Stromal cell of bone marrow (primary cell): ENCODE data around the gene SCMH1.
"Not testable (repeated sequence)": the region's sequence is repeated elsewhere in the genome, so short reads cannot be mapped to it uniquely, and the experiment has no call there.

Experiments used
- DNase-seq: peaks from one replicate; pipeline ENCODE4 v3.0.0-alpha.2; 2012; ENCODE audit warnings: low read depth

Gene SCMH1

GRCh38 chr1:41241749-41242341 lies at the start of gene SCMH1:
TSS of gene SCMH1 (minus strand) at chr1:41242306. CDS start at chr1:41186133, 56,173 bp downstream.
- DNase-seq: no peak

GRCh38 chr1:41291195-41291594 lies 49.1 kb upstream of the SCMH1 start:
- no peak for DNase-seq

GRCh38 chr1:41289196-41289595 lies 47.1 kb upstream of the SCMH1 start:
- no peak for DNase-seq

- DNase-seq: no peak
Observed at GRCh38 chr1:41286992-41287391, 44.9 kb upstream of the SCMH1 start.

GRCh38 chr1:41286486-41286885 lies 44.4 kb upstream of the SCMH1 start:
- DNase-seq: no peak

GRCh38 chr1:41285818-41286217 lies 43.7 kb upstream of the SCMH1 start:
- DNase-seq: no peak

GRCh38 chr1:41284121-41284520 lies 42.0 kb upstream of the SCMH1 start:
- DNase-seq: no peak

- DNase-seq: no peak
Observed at GRCh38 chr1:41282679-41283317, 40.7 kb upstream of the SCMH1 start.

- DNase-seq: no peak
Observed at GRCh38 chr1:41281334-41281733, 39.2 kb upstream of the SCMH1 start.

- no peak for DNase-seq
Observed at GRCh38 chr1:41280202-41281032, 38.3 kb upstream of the SCMH1 start.

GRCh38 chr1:41278076-41278475 lies 36.0 kb upstream of the SCMH1 start:
- DNase-seq: no peak

GRCh38 chr1:41277371-41277975 lies 35.4 kb upstream of the SCMH1 start:
- DNase-seq: no peak

- DNase-seq: no peak
Observed at GRCh38 chr1:41275831-41276230, 33.7 kb upstream of the SCMH1 start.

- DNase-seq: no peak
Observed at GRCh38 chr1:41274752-41275545, 32.8 kb upstream of the SCMH1 start.

- DNase-seq: no peak
Observed at GRCh38 chr1:41272601-41273000, 30.5 kb upstream of the SCMH1 start.

- peak; percentile 51 for DNase-seq
Observed at GRCh38 chr1:41268154-41268770, 26.2 kb upstream of the SCMH1 start.

GRCh38 chr1:41261926-41262618 lies 20.0 kb upstream of the SCMH1 start:
- DNase-seq: no peak

- no peak for DNase-seq
Observed at GRCh38 chr1:41260768-41261167, 18.7 kb upstream of the SCMH1 start.

GRCh38 chr1:41259221-41259620 lies 17.1 kb upstream of the SCMH1 start:
- DNase-seq: no peak

- DNase-seq: no peak
Observed at GRCh38 chr1:41255978-41256377, 13.9 kb upstream of the SCMH1 start.

- DNase-seq: not testable (repeated sequence)
Observed at GRCh38 chr1:41251120-41251519, 9.0 kb upstream of the SCMH1 start.
